HL-60 (cell line): ENCODE data around the gene KCNJ18.
"Not testable (repeated sequence)": the region's sequence is repeated elsewhere in the genome, so short reads cannot be mapped to it uniquely, and the experiment has no call there.

ENCODE experiments used
- DNase-seq, 2 experiments: peaks; one replicate each; pipeline ENCODE4 v3.0.0-alpha.2; 2010 to 2020; ENCODE audit warnings: low read depth in 1 of 2, low spot score in 1 of 2
- H3K27ac ChIP-seq: fragments of 250-450 bp; sonication (Bioruptor Pico); replicated peaks from 2 replicates; pipeline ENCODE4 v1.5.1; 2020; ENCODE audit warnings: mild to moderate bottlenecking, moderate library complexity
- H3K27me3 ChIP-seq: fragments of 250-450 bp; sonication (Bioruptor Pico); 2 replicates; pipeline ENCODE4 v1.5.1; 2021; ENCODE audit warnings: mild to moderate bottlenecking, moderate library complexity; ENCODE audit not compliant: insufficient read depth, poor library complexity, severe bottlenecking
- H3K4me3 ChIP-seq: replicated peaks from 2 replicates; pipeline ENCODE4 v1.5.1; 2011; ENCODE audit warnings: mild to moderate bottlenecking, control low read depth, low read length; ENCODE audit not compliant: insufficient read depth
- CTCF ChIP-seq: IDR thresholded peaks from one replicate; pipeline ENCODE4 v1.5.1; 2011; ENCODE audit warnings: low read length, control low read depth, inconsistent platforms; ENCODE audit not compliant: insufficient read depth
- GABPA ChIP-seq: IDR thresholded peaks from 2 replicates; pipeline ENCODE4 v1.6.1; 2012; ENCODE audit warnings: low read depth
- POLR2AphosphoS5 ChIP-seq: IDR thresholded peaks from 2 replicates; pipeline ENCODE4 v1.6.1; 2012; ENCODE audit warnings: low read depth
- REST ChIP-seq: IDR thresholded peaks from 2 replicates; pipeline ENCODE4 v1.6.1; 2012; ENCODE audit warnings: low read depth; ENCODE audit not compliant: insufficient replicate concordance
- SPI1 ChIP-seq: IDR thresholded peaks from 2 replicates; pipeline ENCODE4 v1.6.1; 2012; ENCODE audit warnings: low read depth, mild to moderate bottlenecking, borderline replicate concordance

Gene KCNJ18

GRCh38 chr17:21688293-21688949, 3.9 kb upstream of the KCNJ18 start:
- H3K27me3 ChIP-seq: no peaks in the 10 kb centered on the region
- no peak overlapping the region for H3K27ac ChIP-seq
- no peak for TF ChIP-seq REST
- no peak for DNase-seq
- H3K4me3 ChIP-seq: no peak overlapping the region

- Histone ChIP-seq H3K4me3 (no peak overlapping the region), H3K27me3 (no peaks in the 10 kb centered on the region), H3K27ac (no peak overlapping the region)
- TF ChIP-seq CTCF (no peak), GABPA (no peak), POLR2AphosphoS5 (no peak), REST (no peak), SPI1 (no peak)
- no peak for DNase-seq
Observed at GRCh38 chr17:21689604-21690003, 2.7 kb upstream of the KCNJ18 start.

- H3K4me3 ChIP-seq, H3K27ac ChIP-seq, DNase-seq, H3K27me3 ChIP-seq: not testable (repeated sequence)
Observed at GRCh38 chr17:21690811-21691210, 1.5 kb upstream of the KCNJ18 start.

GRCh38 chr17:21691481-21691880, 842 bp upstream of the KCNJ18 start:
- not testable (repeated sequence) for H3K27ac ChIP-seq, DNase-seq, H3K27me3 ChIP-seq, H3K4me3 ChIP-seq

GRCh38 chr17:21692704-21693065, 362 bp downstream of the KCNJ18 start:
- not testable (repeated sequence) for H3K27me3 ChIP-seq, H3K4me3 ChIP-seq, H3K27ac ChIP-seq, DNase-seq

- H3K27ac ChIP-seq, DNase-seq, H3K27me3 ChIP-seq, H3K4me3 ChIP-seq: not testable (repeated sequence)
Observed at GRCh38 chr17:21693391-21693796, 1.1 kb downstream of the KCNJ18 start.

- H3K27me3 ChIP-seq, H3K27ac ChIP-seq, H3K4me3 ChIP-seq, DNase-seq: not testable (repeated sequence)
Observed at GRCh38 chr17:21693937-21694336, 1.6 kb downstream of the KCNJ18 start.

GRCh38 chr17:21696227-21696626, 3.9 kb downstream of the KCNJ18 start:
- not testable (repeated sequence) for DNase-seq, H3K4me3 ChIP-seq, H3K27me3 ChIP-seq, H3K27ac ChIP-seq

GRCh38 chr17:21696842-21697507, 4.7 kb downstream of the KCNJ18 start:
- DNase-seq, H3K4me3 ChIP-seq, H3K27me3 ChIP-seq, H3K27ac ChIP-seq: not testable (repeated sequence)

GRCh38 chr17:21697508-21697860, 5.2 kb downstream of the KCNJ18 start:
- not testable (repeated sequence) for DNase-seq, H3K27ac ChIP-seq, H3K4me3 ChIP-seq, H3K27me3 ChIP-seq
